Stimulated activated CD4-positive, alpha-beta T cell treated with anti-CD3 and anti-CD28 coated beads, Interleukin-15, amount 100 ng/mL, for 1 hour (primary cell): ENCODE results near the gene PIK3AP1.
A peak's percentile ranks its signal among the peaks of the same experiment; 100 is the strongest.
"Not testable (repeated sequence)": the region's sequence is repeated elsewhere in the genome, so short reads cannot be mapped to it uniquely, and the experiment has no call there.

Source experiments
- DNase-seq, 2 donors: peaks; one replicate each; pipeline ENCODE4 v3.0.0-alpha.2; 2020; ENCODE audit warnings: low read depth in 1 of 2, low spot score in 1 of 2

The PIK3AP1 gene, protein sequence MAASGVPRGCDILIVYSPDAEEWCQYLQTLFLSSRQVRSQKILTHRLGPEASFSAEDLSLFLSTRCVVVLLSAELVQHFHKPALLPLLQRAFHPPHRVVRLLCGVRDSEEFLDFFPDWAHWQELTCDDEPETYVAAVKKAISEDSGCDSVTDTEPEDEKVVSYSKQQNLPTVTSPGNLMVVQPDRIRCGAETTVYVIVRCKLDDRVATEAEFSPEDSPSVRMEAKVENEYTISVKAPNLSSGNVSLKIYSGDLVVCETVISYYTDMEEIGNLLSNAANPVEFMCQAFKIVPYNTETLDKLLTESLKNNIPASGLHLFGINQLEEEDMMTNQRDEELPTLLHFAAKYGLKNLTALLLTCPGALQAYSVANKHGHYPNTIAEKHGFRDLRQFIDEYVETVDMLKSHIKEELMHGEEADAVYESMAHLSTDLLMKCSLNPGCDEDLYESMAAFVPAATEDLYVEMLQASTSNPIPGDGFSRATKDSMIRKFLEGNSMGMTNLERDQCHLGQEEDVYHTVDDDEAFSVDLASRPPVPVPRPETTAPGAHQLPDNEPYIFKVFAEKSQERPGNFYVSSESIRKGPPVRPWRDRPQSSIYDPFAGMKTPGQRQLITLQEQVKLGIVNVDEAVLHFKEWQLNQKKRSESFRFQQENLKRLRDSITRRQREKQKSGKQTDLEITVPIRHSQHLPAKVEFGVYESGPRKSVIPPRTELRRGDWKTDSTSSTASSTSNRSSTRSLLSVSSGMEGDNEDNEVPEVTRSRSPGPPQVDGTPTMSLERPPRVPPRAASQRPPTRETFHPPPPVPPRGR

DNA sequence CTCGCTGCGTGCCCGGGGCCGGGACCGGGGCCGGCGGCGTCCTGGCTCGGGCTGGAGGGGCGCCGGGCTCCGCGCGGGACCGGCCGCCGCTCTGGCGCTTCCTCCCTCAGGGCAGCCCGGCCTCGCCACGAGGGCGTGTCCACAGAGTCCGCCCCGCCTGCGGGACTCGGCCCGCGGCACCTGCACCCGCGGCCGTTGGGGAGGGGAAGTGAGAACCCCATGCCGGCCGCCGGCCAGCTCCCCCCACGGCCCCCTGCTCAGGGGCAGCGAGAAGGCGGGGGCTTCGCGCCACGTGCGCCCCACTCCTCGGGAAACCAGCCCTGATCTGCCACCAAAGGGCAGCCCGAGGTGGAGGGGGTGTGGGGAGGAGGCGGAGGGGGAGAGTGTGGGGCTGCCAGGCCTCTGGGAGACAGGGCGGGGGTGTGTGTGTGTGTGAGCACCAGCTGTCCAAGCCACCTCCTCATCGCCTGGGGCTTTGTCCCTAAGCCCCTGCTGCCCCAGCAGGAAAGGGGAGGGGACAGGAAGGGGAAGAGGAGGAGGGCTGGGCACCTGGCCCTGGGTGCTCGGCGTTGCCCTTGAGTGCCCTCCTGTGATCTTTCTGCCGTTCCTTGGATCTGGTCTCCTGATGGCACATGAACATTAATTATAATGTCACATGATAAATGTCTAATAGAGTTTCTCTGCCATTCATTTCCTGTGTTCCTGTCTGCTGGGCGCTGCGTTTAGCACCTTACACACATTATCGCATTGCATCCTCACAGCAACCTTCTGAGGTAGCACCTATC lies at the start of gene PIK3AP1:
Gene PIK3AP1 (minus strand): TSS at position 93 of the 785 bp plus-strand sequence. CDS start 120 bp downstream, outside the sequence.
- DNase-seq, result peak; percentile 5 to 18

DNA sequence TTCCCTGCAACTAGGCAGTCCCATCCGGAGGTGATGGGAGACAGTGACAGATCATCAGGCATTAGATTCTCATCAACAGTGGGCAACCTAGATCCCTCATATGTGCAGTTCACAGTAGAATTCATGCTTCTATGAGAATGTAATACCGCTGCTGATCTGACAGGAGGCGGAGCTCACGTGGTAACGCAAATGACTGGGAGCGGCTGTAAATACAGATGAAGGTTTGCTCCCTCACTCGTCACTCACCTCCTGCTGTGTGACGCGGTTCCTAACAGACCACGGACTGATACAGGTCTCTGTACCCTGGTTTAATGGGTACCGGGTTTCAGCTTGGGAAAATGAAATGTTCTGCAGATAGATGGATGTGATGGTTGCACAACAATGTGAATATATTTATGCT lies 47.8 kb upstream of the PIK3AP1 start:
- no peak for DNase-seq

DNA sequence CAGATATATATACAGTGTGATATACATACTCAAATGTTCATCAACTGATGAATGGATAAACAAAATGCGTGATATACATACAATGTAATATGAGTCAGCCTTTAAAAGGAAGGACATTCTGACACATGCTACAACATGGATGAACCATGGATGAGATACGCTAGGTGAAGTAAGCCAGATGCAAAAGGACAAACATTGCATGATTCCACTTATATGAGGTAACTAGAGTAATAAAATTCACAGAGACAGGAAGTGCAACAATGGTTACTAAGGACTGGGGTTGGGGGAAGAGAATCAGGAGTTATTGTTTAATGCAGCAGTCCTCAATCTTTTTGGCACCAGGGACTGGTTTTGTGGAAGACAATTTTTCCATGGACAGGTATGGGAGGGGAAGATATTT lies 47.3 kb upstream of the PIK3AP1 start:
- no peak for DNase-seq

DNA sequence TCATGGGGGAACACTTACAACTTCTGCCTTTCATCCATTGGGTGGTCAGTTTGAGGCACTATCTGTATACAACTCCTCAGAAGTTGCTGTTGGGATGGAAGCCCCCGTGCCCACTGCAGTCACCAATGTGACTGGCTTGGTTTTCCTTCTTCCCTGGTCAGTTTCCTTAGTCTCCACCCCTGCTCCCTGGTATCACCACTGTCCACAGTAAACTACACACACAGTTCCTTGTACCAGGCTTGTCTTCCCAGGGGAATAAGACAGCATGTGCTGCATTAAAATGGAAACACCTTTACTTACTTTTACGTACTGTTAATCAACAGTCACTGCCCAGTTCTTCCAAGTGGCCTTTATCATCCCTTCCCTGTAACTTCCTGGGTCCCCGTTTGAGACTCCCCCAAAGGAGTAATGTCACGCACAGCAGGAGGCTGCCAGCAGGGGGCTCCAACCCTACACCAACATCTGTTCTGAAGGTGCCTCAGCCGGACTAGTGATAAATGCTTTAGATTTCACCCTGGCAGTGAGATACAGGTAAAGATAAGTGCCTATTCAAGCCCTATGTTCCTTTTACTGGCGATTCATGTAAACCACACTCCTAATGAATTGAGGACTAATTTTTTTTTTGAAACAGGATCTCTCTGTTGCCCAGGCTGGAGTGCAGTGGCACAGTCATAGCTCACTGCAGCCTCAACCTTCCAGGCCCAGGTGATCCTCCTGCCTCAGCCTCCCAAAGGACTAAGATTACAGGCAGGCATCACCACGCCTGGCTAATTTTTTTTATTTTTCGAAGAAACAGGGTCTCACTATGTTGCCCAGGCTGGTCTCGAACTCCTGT lies 45.3 kb upstream of the PIK3AP1 start:
- DNase-seq, result peak; percentile 43 to 62

- no peak for DNase-seq
Observed at GRCh38 chr10:96764425-96765060, 44.2 kb upstream of the PIK3AP1 start.

GRCh38 chr10:96758423-96758822 lies 38.1 kb upstream of the PIK3AP1 start:
- DNase-seq, result no peak

DNA sequence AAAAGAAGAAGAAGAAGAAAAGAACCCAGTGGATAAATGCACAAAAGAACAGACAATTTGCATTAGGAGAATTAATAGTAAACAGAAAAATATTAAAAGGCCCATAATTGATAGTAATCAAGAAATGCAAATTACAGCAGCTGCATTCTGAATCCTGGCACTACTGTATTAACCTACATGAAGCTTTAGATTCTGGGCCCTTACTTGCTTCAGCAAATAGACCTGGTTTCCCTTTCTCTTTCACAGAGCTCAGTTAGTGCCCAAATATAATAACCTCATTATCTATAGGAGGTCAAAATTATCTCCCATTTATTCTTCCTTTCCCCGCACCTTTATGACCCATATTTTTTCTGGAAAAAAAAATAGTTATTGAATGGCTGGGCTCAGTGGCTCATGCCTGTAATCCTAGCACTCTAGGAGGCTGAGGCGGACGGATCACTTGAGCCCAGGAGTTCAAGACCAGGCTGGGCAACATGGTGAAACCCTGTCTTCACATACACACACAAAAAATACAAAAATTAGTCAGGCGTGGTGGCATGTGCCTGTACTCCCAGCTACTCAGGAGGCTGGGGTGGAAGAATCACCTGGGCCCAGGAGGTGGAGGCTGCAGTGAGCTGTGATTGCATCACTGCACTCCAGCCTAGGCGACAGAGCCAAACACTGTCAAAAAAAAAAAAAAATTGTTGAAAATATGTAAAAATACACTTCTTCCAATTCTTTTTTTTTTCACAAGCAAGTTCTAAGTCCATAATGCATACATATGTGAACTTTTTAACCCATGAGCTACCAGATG lies 36.0 kb upstream of the PIK3AP1 start:
- no peak for DNase-seq

GRCh38 chr10:96753956-96754355 lies 33.6 kb upstream of the PIK3AP1 start:
- DNase-seq, result no peak

DNA sequence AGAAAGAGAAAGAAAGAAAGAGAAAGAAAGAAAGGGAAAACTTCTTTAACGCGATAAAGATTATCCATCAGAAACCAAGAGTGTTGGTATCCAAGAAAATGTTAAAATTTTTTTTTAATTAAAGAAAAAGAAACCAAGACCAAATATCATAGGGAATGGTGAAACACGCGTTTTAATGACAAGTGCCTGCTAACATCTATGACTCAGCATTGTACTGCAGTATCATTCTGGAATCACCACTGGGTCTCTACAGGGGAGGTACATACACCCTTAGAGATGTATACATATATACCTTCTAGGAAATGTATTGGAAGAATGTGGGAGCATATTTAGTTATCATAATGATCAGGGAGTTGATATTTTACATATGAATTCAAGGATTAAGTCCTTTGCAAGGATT lies 32.1 kb upstream of the PIK3AP1 start:
- no peak for DNase-seq

DNA sequence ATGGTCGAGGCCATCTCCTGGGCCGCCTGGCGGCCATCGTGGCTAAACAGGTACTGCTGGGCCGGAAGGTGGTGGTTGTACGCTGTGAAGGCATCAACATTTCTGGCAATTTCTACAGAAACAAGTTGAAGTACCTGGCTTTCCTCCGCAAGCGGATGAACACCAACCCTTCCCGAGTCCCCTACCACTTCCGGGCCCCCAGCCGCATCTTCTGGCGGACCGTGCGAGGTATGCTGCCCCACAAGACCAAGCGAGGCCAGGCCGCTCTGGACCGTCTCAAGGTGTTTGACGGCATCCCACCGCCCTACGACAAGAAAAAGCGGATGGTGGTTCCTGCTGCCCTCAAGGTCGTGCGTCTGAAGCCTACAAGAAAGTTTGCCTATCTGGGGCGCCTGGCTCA lies 30.0 kb upstream of the PIK3AP1 start:
- DNase-seq, result not testable (repeated sequence)

DNA sequence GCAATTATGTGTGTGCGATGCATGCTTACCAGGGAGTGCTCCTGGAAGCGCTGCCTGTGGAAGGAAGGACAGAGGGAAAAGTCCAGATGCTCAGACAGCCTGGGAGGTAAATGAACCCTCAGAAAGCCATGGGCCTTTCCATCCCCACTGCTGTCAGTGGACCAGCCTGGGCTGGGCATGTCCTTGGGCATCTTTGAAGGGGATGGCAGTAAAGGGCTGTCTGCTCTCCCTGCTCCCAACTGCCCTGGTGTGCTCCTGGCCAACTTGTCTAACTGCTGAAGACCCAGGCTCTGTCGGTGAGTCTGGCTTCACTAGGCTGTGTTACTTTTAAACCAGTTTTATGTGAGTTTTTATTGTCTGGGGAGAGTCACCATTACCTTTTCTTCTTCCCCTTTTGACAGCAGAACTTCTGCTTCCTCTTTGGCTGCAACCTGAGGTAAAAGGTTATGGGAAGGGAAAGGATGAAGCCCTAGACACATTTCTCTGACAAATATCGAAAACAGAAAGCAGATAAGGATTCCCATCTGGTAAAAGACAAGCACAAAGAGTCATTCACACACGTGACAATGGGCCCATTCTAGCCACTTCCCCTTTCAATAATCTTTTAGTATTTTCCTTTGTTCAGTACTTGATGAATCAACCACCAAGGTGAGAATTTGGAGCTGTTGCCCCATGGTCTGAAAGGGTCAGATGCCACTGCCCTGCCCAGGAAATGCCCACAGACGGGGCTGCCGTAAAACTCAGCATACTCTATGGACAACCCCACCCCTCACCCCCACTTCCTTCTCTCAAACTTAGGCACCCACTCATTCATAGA lies 27.6 kb upstream of the PIK3AP1 start:
- no peak for DNase-seq

DNA sequence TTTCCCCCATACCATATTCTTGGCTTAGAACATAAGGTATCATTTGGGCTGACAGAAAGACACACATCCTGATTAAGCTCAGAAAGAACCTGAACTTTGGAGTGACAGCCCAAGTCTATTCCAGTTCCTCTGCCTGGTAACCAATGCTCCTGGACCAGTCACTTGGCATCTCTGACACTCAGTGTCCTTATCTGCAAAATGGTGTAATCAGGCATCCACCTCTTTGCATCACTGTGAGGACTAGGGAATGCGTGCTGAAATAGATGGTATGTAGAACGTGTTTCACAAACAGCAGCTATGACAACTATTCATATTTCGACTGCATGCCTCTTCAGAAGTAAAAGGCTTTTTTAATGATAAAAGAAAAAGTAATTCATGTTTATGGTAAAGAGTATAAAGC lies 26.2 kb upstream of the PIK3AP1 start:
- no peak for DNase-seq

GRCh38 chr10:96745950-96746349 lies 25.6 kb upstream of the PIK3AP1 start:
- DNase-seq, result no peak

DNA sequence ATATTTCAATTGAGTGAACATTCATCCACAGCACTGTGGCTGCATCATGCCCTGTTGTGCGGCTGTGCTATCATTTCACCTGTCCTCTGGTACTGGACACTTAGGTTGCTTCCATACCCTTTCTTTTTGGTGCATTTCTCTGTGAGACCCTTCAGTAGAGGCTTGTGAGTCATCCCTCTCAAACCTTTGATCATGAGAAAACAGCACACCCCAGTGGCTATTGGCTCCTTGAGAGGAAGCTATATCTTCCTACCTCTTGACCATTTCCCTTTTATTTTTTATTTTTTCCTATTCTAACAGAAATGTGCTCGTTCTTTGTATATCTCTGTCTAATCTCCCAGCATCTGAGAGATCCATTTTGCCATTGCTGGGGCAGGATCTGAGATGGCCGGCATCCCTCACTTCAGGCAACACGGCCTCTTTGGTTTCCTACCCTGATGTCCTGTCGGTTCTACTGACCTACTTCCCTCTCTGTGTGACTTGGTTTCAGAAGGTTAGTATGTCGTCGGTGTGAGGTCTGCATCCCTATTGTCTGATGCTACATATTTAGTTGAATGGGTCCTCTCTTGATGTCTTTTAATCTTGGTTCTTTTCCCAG lies 23.8 kb upstream of the PIK3AP1 start:
- DNase-seq, result no peak

- DNase-seq, result not testable (repeated sequence)
Observed at GRCh38 chr10:96741557-96741956, 21.2 kb upstream of the PIK3AP1 start.

DNA sequence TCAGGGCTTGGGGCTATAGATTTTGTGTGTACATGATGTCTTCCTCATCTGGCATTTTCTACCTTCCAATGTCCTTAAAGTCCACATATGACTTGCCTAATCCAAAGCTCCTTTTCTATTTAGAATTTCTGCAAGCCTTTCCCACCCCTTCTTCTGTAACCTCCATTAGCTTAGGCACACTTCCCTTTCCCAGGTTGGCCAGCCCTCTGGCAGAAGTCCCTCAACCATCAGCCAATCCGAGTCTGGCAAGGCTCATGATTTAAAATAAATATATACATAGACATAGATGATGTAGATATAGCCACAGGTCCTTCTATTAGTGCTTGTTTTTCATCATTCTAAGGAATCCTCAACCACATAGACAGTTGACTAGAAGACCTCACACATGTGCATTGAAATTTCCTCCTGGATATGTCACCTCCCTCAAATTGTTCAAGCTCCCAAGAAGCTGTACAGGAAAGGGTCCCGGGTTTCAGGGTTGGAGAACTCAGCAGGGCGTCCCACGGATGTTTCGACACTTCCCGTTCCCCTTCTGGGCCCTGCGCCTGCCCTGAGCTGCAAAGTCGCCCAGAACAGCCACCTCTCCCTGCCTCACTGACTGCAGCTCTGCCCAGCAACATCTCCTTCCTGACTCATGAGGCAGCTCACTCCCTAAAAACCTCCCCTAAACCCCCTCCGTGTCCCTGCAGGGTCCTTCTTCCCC lies 20.4 kb upstream of the PIK3AP1 start:
- no peak for DNase-seq

- no peak for DNase-seq
Observed at GRCh38 chr10:96740141-96740540, 19.8 kb upstream of the PIK3AP1 start.
